ENCODE results near the gene RAB17.

The RAB17 gene, protein sequence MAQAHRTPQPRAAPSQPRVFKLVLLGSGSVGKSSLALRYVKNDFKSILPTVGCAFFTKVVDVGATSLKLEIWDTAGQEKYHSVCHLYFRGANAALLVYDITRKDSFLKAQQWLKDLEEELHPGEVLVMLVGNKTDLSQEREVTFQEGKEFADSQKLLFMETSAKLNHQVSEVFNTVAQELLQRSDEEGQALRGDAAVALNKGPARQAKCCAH

GRCh38 chr2:237590272-237591140, at the start of gene RAB17:
Gene RAB17 (minus strand): TSS chr2:237590734. CDS start chr2:237586154, 4,580 bp downstream.
- peak; percentile 31 for DNase-seq (ENCODE audit: low read depth)
- TF ChIP-seq CTCF (conservative IDR thresholded peaks at IDR 0.05; ENCODE audit: low read length) = no peak
- no peak within 1 kb of the TSS for H3K4me3 ChIP-seq (ENCODE audit: low read length)

DNA sequence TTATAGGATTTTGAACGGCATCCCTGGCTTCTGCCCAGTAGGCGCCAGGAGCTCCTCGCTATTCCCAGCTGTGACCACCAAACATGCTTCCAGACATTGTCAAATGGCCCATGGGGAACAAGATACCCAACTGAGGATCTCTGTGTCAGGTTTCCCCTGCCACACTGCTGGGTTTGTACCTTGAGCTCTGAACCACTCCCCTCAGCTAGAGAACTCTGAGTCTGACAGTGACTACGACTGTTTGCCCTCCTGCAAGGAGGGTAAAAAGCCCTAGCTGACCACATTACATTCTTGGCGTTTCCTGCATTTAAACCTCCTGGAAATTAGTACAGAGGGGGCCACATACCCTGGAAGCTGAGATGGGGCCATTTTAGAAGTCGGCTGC, 49.3 kb upstream of the RAB17 start:
- no peak for TF ChIP-seq CTCF (conservative IDR thresholded peaks at IDR 0.05; ENCODE audit: low read length)
- no peak for DNase-seq (ENCODE audit: low read depth)

GRCh38 chr2:237639052-237639835, 48.7 kb upstream of the RAB17 start:
- no peak for TF ChIP-seq CTCF (conservative IDR thresholded peaks at IDR 0.05; ENCODE audit: low read length)
- DNase-seq (ENCODE audit: low read depth) = no peak
- no peak overlapping the region for H3K4me3 ChIP-seq (ENCODE audit: low read length)

More for the DNA sequence above, 49.3 kb upstream of the RAB17 start:
- no peak overlapping the region for H3K4me3 ChIP-seq (ENCODE audit: low read length)

DNA sequence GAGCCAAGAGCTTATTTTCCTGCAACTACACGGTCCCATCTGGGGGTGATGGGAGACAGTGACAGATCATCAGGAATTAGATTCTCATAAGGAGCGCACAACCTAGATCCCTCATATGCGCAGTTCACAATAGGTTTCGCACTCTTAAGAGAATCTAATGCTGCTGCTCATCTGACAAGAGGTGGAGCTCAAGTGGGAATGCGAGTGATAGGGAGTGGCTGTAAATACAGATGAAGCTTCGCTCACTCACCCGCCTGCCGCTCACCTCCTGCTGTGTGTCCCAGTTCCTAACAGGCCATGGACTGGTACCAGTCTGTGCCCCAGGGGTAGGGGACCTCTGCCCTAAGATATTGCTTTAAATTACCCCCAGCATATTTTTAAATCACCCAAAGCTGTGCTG, 47.6 kb upstream of the RAB17 start:
- H3K4me3 ChIP-seq (ENCODE audit: low read length) = no peak overlapping the region
- DNase-seq (ENCODE audit: low read depth) = no peak
- no peak for TF ChIP-seq CTCF (conservative IDR thresholded peaks at IDR 0.05; ENCODE audit: low read length)

GRCh38 chr2:237637429-237638135, 47.0 kb upstream of the RAB17 start:
- H3K4me3 ChIP-seq (ENCODE audit: low read length) = no peak overlapping the region
- no peak for DNase-seq (ENCODE audit: low read depth)
- TF ChIP-seq CTCF (conservative IDR thresholded peaks at IDR 0.05; ENCODE audit: low read length) = no peak

- TF ChIP-seq CTCF (conservative IDR thresholded peaks at IDR 0.05; ENCODE audit: low read length) = no peak
- DNase-seq (ENCODE audit: low read depth) = no peak
- no peak overlapping the region for H3K4me3 ChIP-seq (ENCODE audit: low read length)
These were observed 46.0 kb upstream of the RAB17 start for GRCh38 chr2:237636578-237636977.
